Activated naive CD8-positive, alpha-beta T cell treated with anti-CD3 and anti-CD28 coated beads for 36 hours (primary cell): ENCODE measurements around the gene CCDC33. TPM values are rescaled to one million over a fixed set of nuclear protein-coding genes. Genes with fewer than 3 reads are reported as not detected.

Experiments used
- DNase-seq: peaks from one replicate; pipeline ENCODE4 v3.0.0; 2021
- H3K27ac Mint-ChIP-seq: one replicate; pipeline ENCODE4 v1.8.0; 2022; ENCODE audit warnings: mild to moderate bottlenecking, moderate library complexity, mixed read lengths
- H3K27me3 Mint-ChIP-seq: one replicate; pipeline ENCODE4 v1.8.0; 2022; ENCODE audit warnings: mild to moderate bottlenecking, mixed read lengths
- H3K36me3 Mint-ChIP-seq: one replicate; pipeline ENCODE4 v1.8.0; 2021; ENCODE audit warnings: mild to moderate bottlenecking, mixed read lengths
- H3K4me1 Mint-ChIP-seq: one replicate; pipeline ENCODE4 v1.8.0; 2021; ENCODE audit warnings: mixed read lengths
- H3K4me3 Mint-ChIP-seq: one replicate; pipeline ENCODE4 v1.8.0; 2022; ENCODE audit warnings: mild to moderate bottlenecking, moderate library complexity, mixed read lengths
- H3K9me3 Mint-ChIP-seq: one replicate; pipeline ENCODE4 v1.8.0; 2022; ENCODE audit warnings: mixed read lengths
- total RNA-seq, 2 experiments: library from RNA; stranded (reverse); gene quantifications; one replicate each; pipeline ENCODE4 v1.2.3, GENCODE V29; 2021

CCDC33 gene
- total RNA-seq, 2 experiments from 2014 or later: 0.20 TPM; not detected in 1

DNA sequence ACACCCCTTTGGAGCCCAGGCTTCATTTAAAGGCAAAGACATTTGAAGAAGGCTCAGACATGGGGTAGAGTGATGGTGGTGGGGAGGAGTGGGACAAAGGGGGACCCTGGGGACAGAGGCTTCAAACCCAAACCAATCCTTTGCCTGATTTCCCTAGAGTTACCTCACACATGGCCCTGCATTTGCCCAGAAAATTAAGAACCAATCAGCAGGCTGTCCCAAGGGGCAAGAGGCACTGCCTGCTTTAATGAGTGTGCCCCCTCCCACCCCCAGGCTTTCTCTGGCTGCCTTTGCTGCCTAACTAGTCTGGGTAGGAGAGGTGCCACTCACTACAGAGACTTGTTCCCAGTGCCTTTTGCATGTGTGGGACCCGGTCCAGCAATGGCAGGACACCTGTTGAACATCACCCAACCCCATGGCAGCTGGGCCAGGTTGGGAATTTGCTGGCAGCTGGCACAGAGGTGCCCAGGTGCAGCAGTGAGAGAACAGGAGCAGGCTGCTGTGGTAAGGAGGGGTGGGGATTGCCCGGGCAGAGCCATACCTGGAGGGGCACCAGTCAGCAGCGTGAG lies 38.4 kb downstream of the CCDC33 start:
- Mint-ChIP-seq H3K4me1 (no peaks in the 10 kb centered on the region), H3K27me3 (peaks cover 7% of the 10 kb centered on the region), H3K4me3 (no peak overlapping the region), H3K9me3 (no peaks in the 10 kb centered on the region), H3K36me3 (no peaks in the 10 kb centered on the region), H3K27ac (no peak overlapping the region)
- DNase-seq: no peak

DNA sequence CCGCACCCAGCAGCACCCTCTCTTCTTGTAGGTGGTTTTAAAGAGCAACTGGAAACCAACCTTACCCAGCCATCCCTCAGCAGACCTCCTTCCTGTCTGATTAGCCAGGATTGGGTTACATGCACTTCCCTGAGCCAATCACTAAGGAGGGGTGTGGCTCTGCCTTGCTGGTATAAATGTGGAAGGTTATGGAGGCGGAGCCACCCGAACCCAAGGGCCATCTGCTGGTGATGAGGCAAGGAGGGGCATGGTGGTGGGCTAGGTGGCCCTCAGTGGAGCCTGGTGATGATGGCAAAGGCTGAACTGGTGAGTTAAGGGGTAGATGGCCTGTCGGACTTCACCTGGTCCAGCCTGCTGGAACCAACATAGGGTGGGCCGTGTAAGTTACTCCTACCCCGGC lies 39.8 kb downstream of the CCDC33 start:
- no peaks in the 10 kb centered on the region for H3K4me1 Mint-ChIP-seq
- H3K4me3 Mint-ChIP-seq: no peak overlapping the region
- no peaks in the 10 kb centered on the region for H3K36me3 Mint-ChIP-seq
- H3K9me3 Mint-ChIP-seq: no peaks in the 10 kb centered on the region
- no peak for DNase-seq
- no peaks in the 10 kb centered on the region for H3K27me3 Mint-ChIP-seq
- H3K27ac Mint-ChIP-seq: no peak overlapping the region

DNA sequence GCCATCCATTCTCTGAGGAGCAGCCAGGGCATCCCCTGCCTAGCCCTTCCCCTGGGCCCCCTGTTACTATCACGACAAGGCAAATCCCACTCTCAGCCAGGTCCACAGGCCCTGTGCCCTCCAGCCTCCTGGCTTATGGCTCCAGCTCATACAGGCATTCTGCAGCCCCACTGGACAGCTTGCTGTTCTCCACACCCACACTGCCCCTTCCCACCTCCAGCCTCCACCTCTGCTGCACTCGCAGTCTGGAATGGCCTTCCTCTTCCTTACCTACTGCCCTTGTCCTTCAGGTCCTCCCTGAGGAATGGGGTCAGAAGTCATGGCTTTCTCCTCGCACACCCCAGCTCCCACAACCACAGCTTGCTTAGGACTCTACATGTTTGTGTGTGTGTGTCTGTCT lies 40.4 kb downstream of the CCDC33 start:
- no peaks in the 10 kb centered on the region for H3K36me3 Mint-ChIP-seq
- H3K27ac Mint-ChIP-seq: no peak overlapping the region
- H3K4me1 Mint-ChIP-seq: no peaks in the 10 kb centered on the region
- no peak for DNase-seq
- no peaks in the 10 kb centered on the region for H3K9me3 Mint-ChIP-seq
- no peaks in the 10 kb centered on the region for H3K27me3 Mint-ChIP-seq
- H3K4me3 Mint-ChIP-seq: no peak overlapping the region

DNA sequence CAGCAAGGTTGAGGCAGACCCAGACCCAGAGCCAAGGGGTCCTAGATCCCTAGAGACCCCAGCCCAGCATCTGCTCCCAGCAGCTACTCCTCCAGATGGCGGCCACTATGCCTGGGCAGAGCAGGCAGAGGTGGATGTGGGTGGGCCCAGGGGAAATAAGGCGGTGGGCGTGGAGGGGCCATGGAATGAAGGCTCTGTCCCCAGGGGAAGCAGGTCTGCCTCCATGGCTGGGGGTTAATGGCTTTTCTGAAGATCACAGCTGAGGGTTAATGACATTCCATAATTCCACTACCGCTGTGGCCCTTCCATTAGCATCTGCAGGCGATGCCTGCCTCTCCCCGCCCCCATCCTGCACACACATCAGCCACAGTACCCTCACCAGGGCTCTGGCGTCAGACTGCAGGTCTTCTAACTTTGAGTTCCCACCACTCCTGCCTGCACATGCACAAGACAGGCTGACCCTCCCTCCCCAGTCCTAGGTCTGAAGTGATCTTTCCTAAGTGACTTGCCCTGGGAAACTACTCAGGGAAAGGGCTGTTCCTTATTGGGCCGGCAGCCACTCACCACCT lies 41.2 kb downstream of the CCDC33 start:
- H3K36me3 Mint-ChIP-seq: no peaks in the 10 kb centered on the region
- no peaks in the 10 kb centered on the region for H3K4me1 Mint-ChIP-seq
- H3K27ac Mint-ChIP-seq: no peak overlapping the region
- H3K4me3 Mint-ChIP-seq: no peak overlapping the region
- H3K27me3 Mint-ChIP-seq: peaks cover 4% of the 10 kb centered on the region
- no peak for DNase-seq
- H3K9me3 Mint-ChIP-seq: no peaks in the 10 kb centered on the region

DNA sequence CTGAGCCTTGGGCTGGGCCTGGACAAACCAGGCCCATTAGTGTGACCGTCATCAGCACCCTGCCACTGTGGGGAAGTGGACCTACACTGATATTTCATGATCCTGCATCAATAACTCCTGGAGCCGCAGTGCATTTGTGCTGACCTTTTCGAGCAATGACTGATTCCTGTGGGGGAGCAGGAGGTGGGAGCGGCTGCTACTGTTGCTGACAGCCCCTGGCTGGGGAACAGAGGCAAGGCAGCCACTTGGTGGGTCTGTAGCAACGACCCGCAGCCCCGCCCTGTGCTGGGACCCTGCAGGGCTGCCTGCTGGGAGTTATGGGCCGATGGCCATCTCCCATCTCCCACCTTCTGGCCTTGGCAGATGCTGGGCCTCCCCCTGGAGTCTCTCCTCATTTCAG lies 42.1 kb downstream of the CCDC33 start:
- Mint-ChIP-seq H3K9me3 (no peaks in the 10 kb centered on the region), H3K4me3 (no peak overlapping the region), H3K27me3 (peaks cover 4% of the 10 kb centered on the region), H3K27ac (no peak overlapping the region), H3K36me3 (no peaks in the 10 kb centered on the region), H3K4me1 (no peaks in the 10 kb centered on the region)
- DNase-seq: no peak

DNA sequence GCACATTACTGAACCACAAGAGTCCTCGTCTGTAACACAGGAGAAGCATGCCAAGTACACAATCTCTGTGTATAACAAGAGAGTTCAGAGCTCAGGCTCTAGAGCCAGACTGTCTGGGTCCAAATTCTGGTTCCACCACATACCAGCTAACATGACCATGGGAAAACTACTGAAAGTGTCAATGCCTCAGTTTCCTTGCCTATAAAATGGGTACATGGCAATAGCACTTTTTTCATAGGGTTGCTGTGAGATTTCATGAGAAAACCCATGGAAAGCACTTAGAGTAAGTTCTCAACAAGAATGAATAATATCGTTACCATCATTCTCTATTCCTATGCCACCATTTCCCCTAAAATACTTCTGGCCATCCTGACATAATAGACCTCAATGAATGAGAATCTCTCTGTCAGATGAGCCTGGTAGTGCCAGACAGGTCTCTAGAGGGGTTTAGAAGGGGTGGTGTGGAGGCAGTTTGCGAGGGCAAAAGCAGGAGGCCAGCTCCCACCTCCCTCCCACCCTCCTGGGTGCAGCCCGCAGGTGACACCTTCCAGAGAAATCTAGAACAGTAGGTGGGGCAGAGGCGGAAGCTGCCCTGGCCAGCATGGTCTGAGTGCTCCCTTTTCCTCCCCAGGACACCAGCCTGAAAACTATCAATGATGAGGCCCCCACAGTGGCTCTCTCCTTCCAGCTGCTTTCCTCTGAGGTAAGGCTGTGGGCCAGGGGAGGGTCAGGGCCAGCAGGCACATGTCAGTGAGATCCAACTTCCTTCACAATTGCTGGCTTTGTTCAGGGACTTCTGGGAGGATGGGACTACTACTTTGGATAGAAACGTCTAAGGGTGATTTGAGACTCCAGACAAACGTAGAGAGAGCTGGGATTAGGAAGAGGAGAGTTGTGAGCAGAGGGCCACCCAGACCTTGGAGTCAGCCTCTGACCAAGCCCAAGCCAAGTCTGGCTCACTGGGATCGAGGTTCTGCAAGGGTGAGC lies 45.3 kb downstream of the CCDC33 start:
- Mint-ChIP-seq H3K36me3 (no peaks in the 10 kb centered on the region), H3K27me3 (peaks cover 7% of the 10 kb centered on the region), H3K4me3 (no peak overlapping the region), H3K27ac (no peak overlapping the region), H3K4me1 (no peaks in the 10 kb centered on the region), H3K9me3 (no peaks in the 10 kb centered on the region)
- no peak for DNase-seq

DNA sequence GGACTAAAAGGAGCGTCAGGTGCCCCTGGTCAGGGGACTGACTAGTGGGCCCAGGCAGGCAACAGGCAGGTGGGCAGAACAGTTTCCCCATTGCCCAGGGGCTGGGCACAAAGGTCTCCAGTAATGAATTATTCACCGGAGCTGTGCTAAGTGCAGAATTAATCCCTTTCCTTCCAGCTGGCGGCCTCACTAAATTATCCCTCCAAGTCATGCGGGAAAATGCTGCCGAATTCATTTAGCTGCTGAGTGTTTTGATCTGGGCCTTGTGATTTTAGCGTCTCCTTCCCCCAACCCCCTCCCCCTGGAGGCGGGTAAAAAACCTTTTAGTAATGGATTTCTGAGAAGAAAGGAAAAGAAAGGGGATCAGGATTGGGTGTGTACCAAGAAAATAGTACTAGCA lies 47.2 kb downstream of the CCDC33 start:
- no peak for DNase-seq
- H3K4me1 Mint-ChIP-seq: no peaks in the 10 kb centered on the region
- no peak overlapping the region for H3K4me3 Mint-ChIP-seq
- H3K36me3 Mint-ChIP-seq: no peaks in the 10 kb centered on the region
- H3K27ac Mint-ChIP-seq: no peak overlapping the region
- peaks cover 11% of the 10 kb centered on the region for H3K27me3 Mint-ChIP-seq
- H3K9me3 Mint-ChIP-seq: no peaks in the 10 kb centered on the region

DNA sequence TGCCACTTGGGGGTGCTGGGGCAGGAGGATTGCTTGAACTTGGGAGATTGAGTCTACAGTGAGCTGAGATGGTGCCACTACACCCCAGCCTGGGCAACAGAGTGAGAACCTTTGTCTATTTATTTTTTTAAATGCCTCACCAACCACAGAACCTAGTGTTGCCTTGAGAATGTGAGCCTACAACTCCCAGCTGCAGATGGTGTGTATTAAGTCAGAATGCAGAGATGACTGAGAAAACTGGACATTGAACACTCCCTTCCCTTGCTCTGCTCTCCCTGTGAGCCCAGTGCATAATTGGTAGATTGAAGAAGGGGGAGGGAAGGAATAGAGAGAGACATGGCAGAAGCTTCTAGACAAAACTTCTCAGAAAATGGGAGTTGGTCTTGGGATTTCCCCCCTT lies 53.5 kb downstream of the CCDC33 start:
- peaks cover 1% of the 10 kb centered on the region for H3K9me3 Mint-ChIP-seq
- peaks cover 10% of the 10 kb centered on the region for H3K4me1 Mint-ChIP-seq
- H3K27me3 Mint-ChIP-seq: peaks cover 35% of the 10 kb centered on the region
- no peaks in the 10 kb centered on the region for H3K36me3 Mint-ChIP-seq
- H3K4me3 Mint-ChIP-seq: no peak overlapping the region
- no peak for DNase-seq
- H3K27ac Mint-ChIP-seq: no peak overlapping the region

DNA sequence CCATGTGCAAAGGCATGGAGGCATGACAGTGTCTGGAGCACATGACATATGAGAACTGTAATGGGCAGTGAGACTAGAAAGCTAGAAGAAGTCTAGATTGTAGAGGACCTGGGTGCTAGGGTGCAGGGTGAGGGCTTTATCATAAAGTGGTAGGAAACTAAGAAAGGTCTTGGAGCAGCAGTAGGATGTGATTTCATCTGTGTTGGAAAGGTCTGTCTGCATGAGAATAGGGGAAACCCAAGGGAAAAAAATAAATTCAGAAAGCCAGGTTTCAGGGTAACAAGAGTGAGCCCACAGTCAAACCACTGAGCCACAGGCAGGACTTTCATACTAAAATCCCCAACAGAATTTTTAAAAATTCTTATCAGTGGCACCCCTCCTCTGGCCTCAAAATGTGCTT lies 54.5 kb downstream of the CCDC33 start:
- Mint-ChIP-seq H3K4me3 (no peak overlapping the region), H3K9me3 (peaks cover 1% of the 10 kb centered on the region), H3K4me1 (peaks cover 10% of the 10 kb centered on the region), H3K27me3 (peaks cover 35% of the 10 kb centered on the region), H3K36me3 (no peaks in the 10 kb centered on the region), H3K27ac (peak overlapping the region; percentile 73)
- no peak for DNase-seq

DNA sequence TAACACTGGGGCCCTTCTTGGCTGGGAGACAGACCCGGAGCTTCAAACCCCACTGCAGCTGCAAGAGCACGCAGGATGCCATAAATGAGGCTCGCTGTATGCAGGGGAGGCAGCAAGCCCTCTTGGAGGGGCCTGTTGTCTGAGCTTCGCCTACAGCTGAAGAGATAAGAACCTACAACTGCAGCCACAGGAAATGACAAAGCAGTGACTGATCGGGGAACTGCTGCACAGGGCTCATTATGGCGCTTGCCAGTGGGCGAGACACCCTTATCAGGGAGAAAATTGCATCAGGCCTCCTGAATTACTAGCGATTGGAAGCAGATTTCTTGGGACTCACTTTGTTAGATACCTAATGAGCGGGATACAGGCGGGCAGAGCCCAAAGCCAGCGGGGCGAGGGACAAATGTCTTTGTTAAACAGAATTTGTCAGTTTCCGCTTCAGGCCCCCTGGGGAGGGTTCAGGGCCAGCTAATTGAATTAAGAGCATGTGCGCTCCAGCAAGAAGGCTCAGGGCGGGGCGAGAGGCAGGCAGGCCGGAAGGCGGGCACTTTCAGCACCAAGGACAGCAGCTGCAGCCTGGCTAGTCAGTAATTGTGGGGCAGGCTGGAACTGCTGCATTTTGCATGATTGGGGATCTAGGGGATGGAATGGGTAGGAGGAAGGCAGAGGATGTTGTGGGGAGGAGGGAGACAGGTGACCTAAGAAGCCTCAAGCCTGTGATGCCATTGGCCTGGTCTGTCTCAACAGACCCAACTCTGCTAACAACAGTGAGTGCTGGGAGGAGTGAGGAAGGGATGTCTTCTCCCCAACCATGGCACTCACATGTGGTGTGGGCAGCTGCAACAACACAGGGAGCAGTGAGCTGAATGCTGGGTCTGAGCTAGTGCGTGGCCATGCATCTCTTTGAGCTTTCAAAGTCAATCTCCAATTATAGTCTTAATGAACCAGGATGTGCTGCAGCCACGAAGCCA lies 55.3 kb downstream of the CCDC33 start:
- H3K27ac Mint-ChIP-seq: peak overlapping the region; percentile 73
- H3K36me3 Mint-ChIP-seq: no peaks in the 10 kb centered on the region
- no peak overlapping the region for H3K4me3 Mint-ChIP-seq

DNA sequence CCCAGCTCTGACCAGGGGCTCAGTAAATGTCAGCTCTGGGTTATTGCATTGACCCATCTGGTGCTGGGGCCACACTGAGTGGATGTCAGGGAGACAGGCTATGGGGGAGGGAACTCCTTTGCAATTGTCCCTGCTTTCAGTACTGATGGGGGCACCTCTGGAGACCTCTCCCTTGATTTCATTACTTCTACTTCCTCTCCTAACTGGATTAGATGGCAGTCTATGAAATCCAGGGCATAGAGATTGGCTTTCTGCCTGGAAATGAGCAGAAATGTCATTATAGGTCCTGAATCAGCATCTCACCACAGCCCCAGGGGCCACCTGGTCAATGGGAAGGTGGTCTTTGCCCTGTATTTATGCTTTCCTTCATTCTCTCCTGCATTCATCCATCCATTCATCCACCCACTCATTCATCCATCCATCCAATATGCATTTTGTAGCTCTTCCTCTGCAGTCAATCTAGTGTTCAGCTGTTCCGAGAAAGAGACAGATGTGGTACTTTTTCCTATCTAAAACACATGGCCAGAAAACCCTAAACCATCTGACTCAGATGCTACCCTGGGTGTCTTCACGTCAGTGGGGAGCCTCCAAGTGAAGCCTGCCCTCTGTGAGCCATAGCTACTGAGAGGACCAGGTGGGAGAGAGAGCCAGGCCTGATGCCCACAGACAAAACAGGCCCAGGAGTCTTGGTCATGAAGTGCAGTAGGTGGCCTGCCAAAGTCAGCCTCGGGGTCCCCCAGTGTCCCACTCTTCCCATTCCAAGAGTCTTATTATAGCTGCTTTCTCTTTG lies 57.1 kb downstream of the CCDC33 start:
- Mint-ChIP-seq H3K27me3 (peaks cover 28% of the 10 kb centered on the region), H3K27ac (no peak overlapping the region), H3K4me1 (peaks cover 10% of the 10 kb centered on the region), H3K9me3 (peaks cover 1% of the 10 kb centered on the region), H3K36me3 (no peaks in the 10 kb centered on the region), H3K4me3 (no peak overlapping the region)
- no peak for DNase-seq

More for the DNA sequence above, 55.3 kb downstream of the CCDC33 start:
- Mint-ChIP-seq H3K4me1 (peaks cover 10% of the 10 kb centered on the region), H3K27me3 (peaks cover 32% of the 10 kb centered on the region), H3K9me3 (peaks cover 1% of the 10 kb centered on the region)
- peak; percentile 82 for DNase-seq

DNA sequence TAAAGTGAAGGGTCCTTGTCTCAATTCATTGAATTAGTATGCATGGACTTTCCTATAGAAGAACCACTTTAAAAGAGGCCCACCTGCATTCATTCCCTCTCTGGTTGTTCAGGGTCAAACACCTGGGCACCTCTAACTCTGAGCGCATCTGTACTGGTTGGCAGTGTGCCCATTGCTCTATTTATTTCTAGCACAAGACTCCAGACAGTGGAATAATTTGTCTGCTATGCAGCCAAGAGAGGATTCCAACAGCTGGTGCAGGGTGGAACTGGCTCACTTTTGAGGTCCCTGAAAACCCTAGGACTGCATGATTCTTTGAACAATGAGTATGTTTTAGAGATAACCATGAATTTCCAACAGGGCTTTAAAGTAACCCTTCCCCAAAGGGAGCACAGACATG lies 57.9 kb downstream of the CCDC33 start:
- Mint-ChIP-seq H3K4me3 (no peak overlapping the region), H3K27ac (no peak overlapping the region), H3K9me3 (peaks cover 1% of the 10 kb centered on the region), H3K4me1 (peaks cover 10% of the 10 kb centered on the region), H3K36me3 (no peaks in the 10 kb centered on the region), H3K27me3 (peaks cover 28% of the 10 kb centered on the region)
- DNase-seq: no peak

DNA sequence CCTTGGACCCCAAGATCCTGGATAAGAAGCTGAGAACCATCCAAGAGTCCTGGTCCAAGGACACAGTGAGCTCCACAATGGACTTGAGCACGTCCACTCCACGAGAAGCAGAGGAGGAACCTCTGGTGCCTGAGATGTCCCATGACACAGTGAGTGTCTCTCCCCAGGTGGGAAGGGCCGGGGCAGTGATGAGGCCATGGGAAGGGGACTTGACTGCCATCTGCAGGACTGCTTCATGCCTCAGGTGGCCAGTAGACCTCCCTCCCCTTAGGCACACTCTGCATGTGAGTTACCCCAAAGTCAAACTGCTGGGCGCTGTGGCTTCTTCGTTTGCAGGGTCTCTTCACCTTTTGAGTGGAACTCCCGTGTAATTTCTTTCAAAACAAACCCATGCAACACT lies 59.7 kb downstream of the CCDC33 start:
- no peak overlapping the region for H3K4me3 Mint-ChIP-seq

DNA sequence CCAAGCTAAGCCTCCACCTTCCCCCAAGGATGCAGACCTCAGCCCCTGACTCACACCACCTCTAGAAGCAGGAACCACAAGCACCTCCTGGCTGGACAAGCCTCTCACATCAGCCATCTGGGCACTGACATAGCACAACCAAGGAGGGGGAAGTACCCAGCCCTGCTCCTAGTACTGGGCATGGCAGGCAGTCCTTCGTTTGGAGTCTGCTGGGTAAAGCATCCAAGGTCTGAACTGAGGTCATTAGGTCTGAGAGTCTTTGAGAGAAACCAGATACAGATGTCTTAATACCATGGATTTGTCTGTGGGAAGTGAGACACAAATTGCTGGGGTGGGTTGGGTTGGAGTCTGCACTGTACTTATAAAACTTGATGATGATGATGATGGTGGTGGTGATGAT lies 61.8 kb downstream of the CCDC33 start:
- Mint-ChIP-seq H3K4me3 (no peak overlapping the region), H3K9me3 (no peaks in the 10 kb centered on the region), H3K27ac (no peak overlapping the region), H3K27me3 (peaks cover 25% of the 10 kb centered on the region), H3K36me3 (no peaks in the 10 kb centered on the region), H3K4me1 (no peaks in the 10 kb centered on the region)
- no peak for DNase-seq

More for the DNA sequence above, 59.7 kb downstream of the CCDC33 start:
- no peak for DNase-seq
- peaks cover 6% of the 10 kb centered on the region for H3K4me1 Mint-ChIP-seq
- H3K27me3 Mint-ChIP-seq: peaks cover 21% of the 10 kb centered on the region
- no peak overlapping the region for H3K27ac Mint-ChIP-seq
- no peaks in the 10 kb centered on the region for H3K36me3 Mint-ChIP-seq
- peaks cover 1% of the 10 kb centered on the region for H3K9me3 Mint-ChIP-seq
